CD4-positive, alpha-beta T cell treated with Interleukin-17A for 4 hours (primary cell): ENCODE measurements around the gene USP38.
"Not testable (repeated sequence)": the region's sequence is repeated elsewhere in the genome, so short reads cannot be mapped to it uniquely, and the experiment has no call there.

Experiments used
- DNase-seq: peaks from one replicate; pipeline ENCODE4 v3.0.0-alpha.2; 2020; ENCODE audit warnings: mixed read lengths

Gene USP38

GRCh38 chr4:143262838-143263237, 78.1 kb downstream of the USP38 start:
- no peak for DNase-seq

GRCh38 chr4:143267690-143268089, 83.0 kb downstream of the USP38 start:
- not testable (repeated sequence) for DNase-seq

GRCh38 chr4:143270256-143270838, 85.6 kb downstream of the USP38 start:
- DNase-seq: no peak
